GM04503 (cell line): ENCODE measurements around the gene FUT3.
"Not testable (repeated sequence)": the region's sequence is repeated elsewhere in the genome, so short reads cannot be mapped to it uniquely, and the experiment has no call there.

ENCODE experiments used
- DNase-seq: peaks from one replicate; pipeline ENCODE4 v3.0.0-alpha.2; 2012; ENCODE audit warnings: low read depth

FUT3 gene

DNA sequence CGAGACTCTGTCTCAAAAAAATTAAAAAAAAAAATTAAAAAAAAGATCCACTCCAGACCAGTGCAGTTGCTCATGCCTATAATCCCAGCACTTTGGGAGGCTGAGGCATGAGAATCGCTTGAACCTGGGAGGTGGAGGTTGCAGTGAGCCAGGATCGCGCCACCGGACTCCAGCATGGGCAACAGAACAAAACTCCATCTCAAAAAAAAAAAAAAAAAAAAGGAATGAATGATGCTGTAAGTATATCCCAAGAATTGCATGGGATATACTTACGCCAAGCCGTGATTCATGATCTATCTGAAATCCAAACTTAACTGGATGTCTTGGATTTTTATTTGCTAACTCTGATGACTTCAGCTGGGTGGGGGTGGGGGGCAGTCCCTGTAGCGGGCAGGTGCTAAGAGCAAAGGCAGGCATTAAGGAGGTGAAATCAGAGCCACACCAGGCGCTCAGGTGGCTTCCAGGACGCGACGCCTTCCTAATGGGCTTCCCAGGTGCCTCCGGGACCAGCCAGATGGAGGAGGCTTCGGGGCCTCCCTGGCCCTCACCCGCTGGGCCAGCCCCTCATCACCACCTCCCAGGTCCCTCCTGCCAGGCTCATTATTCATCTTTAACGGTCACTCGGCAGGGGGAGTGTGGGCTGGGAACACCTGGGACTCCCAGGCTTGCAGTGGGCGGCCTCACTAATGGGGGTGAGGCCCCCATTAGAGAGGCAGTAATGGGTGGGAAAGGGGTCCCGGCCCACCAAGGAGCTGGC lies 30.5 kb upstream of the FUT3 start:
- DNase-seq, result no peak

GRCh38 chr19:5880604-5881078 lies 29.4 kb upstream of the FUT3 start:
- peak; percentile 44 for DNase-seq

GRCh38 chr19:5880196-5880595 lies 28.9 kb upstream of the FUT3 start:
- DNase-seq, result no peak

DNA sequence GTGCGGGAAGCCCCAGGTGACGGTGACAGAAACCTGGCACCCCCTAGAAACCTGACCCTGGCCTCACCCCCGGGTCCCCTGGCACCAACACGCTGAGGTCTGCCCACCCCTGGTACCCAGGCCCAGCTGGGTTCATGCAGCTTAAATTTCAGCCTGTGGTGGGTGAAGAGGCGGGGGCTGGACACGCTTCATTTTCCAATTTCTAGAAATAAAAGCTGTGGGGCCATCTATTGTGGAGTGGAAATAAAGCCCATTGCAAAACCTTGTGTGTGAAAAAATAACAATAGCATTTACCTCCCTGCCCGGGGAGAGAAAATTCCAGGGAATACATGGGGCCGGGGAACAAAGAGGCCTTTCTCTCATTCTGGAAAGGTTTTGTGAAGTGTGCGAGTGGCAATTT lies 26.6 kb upstream of the FUT3 start:
- no peak for DNase-seq

GRCh38 chr19:5877427-5877826 lies 26.2 kb upstream of the FUT3 start:
- DNase-seq, result no peak

DNA sequence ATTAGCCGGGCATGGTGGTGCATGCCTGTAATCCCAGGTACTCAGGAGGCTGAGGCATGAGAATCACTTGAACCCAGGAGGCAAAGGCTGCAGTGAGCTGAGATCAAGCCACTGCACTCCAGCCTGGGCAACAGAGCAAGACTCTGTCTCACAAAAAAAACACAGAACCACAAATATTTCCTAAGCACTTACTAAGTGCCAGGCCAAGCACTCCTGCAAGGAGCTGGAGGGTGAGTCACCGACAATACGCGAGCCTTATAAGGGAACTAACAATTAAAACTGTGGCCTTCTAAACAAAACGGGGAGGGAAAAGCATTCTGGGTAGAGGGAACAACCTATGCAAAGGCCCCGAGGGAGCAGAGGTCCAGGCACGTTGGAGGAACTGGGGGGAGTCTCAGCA lies 23.2 kb upstream of the FUT3 start:
- not testable (repeated sequence) for DNase-seq

- DNase-seq, result no peak
Observed at GRCh38 chr19:5873617-5874199, 22.5 kb upstream of the FUT3 start.

- DNase-seq, result no peak
Observed at GRCh38 chr19:5870986-5871394, 19.7 kb upstream of the FUT3 start.

GRCh38 chr19:5867201-5868136 lies 16.2 kb upstream of the FUT3 start:
- no peak for DNase-seq

DNA sequence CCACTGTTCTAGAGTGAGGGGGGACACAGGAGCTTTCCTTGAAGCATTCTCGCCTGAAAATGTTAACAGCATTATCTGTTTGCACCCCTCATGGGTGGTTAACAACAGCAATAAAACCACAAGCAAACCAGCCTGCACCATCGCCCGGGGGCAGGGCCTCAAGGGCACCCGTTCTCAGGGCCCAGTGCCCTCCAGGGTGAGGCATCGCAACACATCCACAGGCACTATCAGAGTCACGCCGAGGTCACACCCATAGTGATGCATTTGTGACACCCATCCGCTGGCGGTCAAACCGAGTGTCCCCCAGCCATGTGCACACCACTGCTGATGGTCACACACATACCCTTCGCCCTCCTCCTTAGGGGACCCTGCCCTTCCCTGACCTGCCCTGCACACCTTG lies 14.5 kb upstream of the FUT3 start:
- no peak for DNase-seq

- DNase-seq, result no peak
Observed at GRCh38 chr19:5864725-5865486, 13.7 kb upstream of the FUT3 start.

- DNase-seq, result no peak
Observed at GRCh38 chr19:5864013-5864720, 12.9 kb upstream of the FUT3 start.

DNA sequence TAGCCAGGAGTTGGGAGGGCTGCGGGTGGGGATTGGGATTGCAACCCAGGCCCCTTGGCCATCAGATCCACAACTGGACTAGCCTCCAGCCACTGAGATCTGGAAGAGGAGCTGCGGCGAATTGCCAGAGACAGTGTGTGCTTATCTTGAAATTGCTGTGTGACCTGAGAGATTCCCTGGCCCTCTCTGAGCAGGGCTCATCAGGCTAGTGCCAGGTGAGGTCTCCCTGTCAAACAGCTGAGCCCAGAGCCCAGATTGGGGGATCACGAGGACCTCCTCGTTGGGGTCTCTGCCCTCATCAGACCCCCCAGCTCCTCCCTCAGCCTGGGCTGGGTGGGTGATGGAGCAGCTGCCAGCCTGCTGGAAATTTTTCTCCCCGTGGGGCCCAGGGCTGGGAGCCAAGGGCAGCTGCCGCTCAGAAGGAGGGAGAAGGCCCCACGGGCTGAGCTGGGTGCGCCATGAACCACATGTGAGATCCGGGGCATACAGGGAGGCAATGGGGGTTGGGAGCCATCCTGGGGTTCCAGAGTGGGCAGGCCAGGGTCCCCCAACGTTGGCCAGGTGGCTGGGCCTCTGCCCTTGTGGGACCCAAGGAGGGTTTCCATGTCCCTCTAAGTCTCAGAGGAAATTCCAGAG lies 11.9 kb upstream of the FUT3 start:
- DNase-seq, result no peak

- DNase-seq, result no peak
Observed at GRCh38 chr19:5857203-5858081, 6.2 kb upstream of the FUT3 start.

- DNase-seq, result not testable (repeated sequence)
Observed at GRCh38 chr19:5855151-5855550, 3.9 kb upstream of the FUT3 start.

- DNase-seq, result not testable (repeated sequence)
Observed at GRCh38 chr19:5854121-5854520, 2.9 kb upstream of the FUT3 start.

DNA sequence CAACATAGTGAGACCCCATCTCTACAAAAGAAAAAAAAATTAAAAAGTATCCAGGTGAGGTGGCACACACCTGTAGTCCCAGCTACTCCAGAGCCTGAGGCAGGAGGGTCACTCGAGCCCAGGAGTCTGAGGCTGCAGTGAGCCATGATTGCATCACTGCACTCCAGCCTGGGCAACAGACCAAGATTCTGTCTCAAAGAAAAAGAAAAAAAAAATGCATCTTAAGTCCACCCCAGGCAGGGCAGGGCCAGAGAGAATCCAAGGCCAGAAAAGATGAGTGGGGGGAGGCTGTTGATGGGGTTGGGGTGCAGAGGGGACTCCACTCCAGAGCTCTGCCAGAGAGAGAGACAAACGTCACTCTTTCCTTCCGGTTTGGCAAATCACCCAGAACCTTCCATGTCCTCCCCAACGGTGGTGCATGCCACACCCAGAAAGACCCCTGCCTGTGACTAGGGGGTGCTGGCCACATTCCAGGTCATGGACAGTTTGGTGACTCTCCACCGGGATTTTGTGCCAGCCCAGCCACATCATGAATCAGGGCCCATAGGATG lies 431 bp downstream of the FUT3 start:
- DNase-seq, result no peak

GRCh38 chr19:5850189-5850588 lies 1.1 kb downstream of the FUT3 start:
- no peak for DNase-seq

DNA sequence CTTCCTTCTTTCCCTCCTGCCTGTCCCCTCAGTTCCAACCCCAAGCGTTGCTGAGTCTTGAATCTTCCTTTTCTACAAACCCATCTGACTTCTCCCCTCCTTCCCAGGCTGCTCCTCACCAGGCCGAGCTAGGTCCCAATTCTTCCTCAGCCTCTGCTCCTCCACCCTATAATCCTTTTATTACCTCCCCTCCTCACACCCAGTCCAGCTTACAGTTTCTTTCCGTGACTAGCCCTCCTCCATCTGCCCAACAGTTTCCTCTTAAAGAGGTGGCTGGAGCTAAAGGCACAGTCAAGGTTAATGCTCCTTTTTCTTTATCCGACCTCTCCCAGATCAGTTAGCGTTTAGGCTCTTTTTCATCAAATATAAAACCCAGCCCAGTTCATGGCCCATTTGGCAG lies 2.6 kb downstream of the FUT3 start:
- not testable (repeated sequence) for DNase-seq
